C4-2B (cell line): ENCODE results near the gene LRRFIP1.

Experiments used
- CTCF ChIP-seq: fragments of 450-650 bp; conservative IDR thresholded peaks from 2 replicates; pipeline ENCODE4 v1.5.1; 2017; ENCODE audit warnings: mild to moderate bottlenecking
- ZFX ChIP-seq: fragments of 450-650 bp; IDR thresholded peaks from 2 replicates; pipeline ENCODE4 v1.6.1; 2017

GRCh38 chr2:237599465-237600110 is 27.8 kb upstream of the LRRFIP1 start:
- TF ChIP-seq CTCF (no peak), ZFX (no peak)
